ENCODE results near the gene BRD3OS. TPM values are rescaled to one million over a fixed set of nuclear protein-coding genes. Genes with fewer than 3 reads are reported as not detected.

BRD3OS gene
- total and polyA plus RNA-seq, 10 of the 15 experiments (the other 5 are each of a cell fraction or from before 2014, with no cell fraction given): 2.1 to 13.7 (median 10.7) TPM

DNA sequence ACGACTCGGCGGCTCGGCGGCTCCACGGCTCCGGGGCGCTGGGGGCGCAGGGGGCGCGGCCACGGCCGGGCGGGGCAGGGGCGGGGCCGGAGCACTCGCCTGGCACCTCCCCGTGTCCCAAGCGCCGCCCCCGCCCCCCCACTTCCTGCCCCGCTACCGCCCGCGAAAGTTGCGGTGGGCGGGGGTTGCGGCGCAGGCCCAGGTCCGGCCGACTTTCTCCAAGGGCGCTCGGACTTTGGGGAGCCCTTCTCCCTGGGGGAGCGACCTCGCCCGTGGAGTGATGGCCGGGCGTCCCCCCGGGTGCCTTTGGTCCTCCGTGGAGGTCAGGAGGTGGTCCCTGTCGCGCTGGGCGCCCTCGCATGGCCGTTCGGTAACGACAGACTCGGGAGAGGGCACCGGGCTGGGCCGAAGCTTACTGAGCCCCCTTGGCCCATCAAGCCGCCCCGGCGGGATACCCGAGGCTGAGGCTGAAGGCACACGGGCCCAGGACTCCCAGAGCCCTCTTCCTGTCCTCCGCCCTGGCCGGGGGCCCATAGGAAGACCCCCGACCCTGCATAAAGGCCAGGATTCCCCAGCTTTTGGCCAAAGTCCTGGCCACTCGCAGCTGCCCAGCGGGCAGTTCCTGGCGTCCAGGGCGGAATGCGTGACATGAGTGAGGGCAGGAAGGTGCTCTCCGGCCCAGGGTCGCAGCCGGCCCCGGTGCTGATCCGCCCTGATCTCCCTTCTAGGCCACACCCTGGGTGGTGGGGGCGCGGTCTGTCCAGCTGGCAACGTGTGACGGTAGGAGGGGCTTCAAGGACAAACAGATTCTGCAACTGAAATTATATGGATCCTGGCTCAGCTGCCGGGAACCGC, 32.3 kb upstream of the BRD3OS start (continued):
- TF ChIP-seq GATAD2B (conservative IDR thresholded peaks at IDR 0.05; ENCODE audit: low read depth) (peak; percentile 77; the same call in 1 of the 2 replicates), EP300 (IDR thresholded peaks at IDR 0.05; ENCODE audit: borderline replicate concordance in 1 of 2, control insufficient read depth in 1 of 2, low read depth in 2 of 2, low read length in 2 of 2) (no peak), MTA2 (IDR thresholded peaks at IDR 0.05; ENCODE audit: low read depth) (peak; percentile 29; the same call in 1 of the 2 replicates), CHD1 (IDR thresholded peaks at IDR 0.05; ENCODE audit: low read depth, low read length) (no peak), IKZF1 (conservative IDR thresholded peaks at IDR 0.05) (no peak), SIN3A (IDR thresholded peaks at IDR 0.05; ENCODE audit: low read depth, low read length) (peak; percentile 20; the same call in 1 of the 2 replicates), ZNF217 (IDR thresholded peaks at IDR 0.05) (no peak), CBFB (IDR thresholded peaks at IDR 0.05; ENCODE audit: low read depth) (0 out of 2 replicates have a peak, but pooled peaks have one; percentile 44), JUNB (IDR thresholded peaks at IDR 0.05) (no peak)
- TF ChIP-seq, protein P1, sequence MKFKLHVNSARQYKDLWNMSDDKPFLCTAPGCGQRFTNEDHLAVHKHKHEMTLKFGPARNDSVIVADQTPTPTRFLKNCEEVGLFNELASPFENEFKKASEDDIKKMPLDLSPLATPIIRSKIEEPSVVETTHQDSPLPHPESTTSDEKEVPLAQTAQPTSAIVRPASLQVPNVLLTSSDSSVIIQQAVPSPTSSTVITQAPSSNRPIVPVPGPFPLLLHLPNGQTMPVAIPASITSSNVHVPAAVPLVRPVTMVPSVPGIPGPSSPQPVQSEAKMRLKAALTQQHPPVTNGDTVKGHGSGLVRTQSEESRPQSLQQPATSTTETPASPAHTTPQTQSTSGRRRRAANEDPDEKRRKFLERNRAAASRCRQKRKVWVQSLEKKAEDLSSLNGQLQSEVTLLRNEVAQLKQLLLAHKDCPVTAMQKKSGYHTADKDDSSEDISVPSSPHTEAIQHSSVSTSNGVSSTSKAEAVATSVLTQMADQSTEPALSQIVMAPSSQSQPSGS (IDR thresholded peaks at IDR 0.05; ENCODE audit: low read length): no peak
- TF ChIP-seq, protein P2, sequence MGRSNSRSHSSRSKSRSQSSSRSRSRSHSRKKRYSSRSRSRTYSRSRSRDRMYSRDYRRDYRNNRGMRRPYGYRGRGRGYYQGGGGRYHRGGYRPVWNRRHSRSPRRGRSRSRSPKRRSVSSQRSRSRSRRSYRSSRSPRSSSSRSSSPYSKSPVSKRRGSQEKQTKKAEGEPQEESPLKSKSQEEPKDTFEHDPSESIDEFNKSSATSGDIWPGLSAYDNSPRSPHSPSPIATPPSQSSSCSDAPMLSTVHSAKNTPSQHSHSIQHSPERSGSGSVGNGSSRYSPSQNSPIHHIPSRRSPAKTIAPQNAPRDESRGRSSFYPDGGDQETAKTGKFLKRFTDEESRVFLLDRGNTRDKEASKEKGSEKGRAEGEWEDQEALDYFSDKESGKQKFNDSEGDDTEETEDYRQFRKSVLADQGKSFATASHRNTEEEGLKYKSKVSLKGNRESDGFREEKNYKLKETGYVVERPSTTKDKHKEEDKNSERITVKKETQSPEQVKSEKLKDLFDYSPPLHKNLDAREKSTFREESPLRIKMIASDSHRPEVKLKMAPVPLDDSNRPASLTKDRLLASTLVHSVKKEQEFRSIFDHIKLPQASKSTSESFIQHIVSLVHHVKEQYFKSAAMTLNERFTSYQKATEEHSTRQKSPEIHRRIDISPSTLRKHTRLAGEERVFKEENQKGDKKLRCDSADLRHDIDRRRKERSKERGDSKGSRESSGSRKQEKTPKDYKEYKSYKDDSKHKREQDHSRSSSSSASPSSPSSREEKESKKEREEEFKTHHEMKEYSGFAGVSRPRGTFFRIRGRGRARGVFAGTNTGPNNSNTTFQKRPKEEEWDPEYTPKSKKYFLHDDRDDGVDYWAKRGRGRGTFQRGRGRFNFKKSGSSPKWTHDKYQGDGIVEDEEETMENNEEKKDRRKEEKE (IDR thresholded peaks at IDR 0.05): no peak
- TF ChIP-seq, protein P3, sequence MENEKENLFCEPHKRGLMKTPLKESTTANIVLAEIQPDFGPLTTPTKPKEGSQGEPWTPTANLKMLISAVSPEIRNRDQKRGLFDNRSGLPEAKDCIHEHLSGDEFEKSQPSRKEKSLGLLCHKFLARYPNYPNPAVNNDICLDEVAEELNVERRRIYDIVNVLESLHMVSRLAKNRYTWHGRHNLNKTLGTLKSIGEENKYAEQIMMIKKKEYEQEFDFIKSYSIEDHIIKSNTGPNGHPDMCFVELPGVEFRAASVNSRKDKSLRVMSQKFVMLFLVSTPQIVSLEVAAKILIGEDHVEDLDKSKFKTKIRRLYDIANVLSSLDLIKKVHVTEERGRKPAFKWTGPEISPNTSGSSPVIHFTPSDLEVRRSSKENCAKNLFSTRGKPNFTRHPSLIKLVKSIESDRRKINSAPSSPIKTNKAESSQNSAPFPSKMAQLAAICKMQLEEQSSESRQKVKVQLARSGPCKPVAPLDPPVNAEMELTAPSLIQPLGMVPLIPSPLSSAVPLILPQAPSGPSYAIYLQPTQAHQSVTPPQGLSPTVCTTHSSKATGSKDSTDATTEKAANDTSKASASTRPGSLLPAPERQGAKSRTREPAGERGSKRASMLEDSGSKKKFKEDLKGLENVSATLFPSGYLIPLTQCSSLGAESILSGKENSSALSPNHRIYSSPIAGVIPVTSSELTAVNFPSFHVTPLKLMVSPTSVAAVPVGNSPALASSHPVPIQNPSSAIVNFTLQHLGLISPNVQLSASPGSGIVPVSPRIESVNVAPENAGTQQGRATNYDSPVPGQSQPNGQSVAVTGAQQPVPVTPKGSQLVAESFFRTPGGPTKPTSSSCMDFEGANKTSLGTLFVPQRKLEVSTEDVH (IDR thresholded peaks at IDR 0.05; ENCODE audit: low read depth, partially characterized antibody): no peak
- TF ChIP-seq, protein P4, sequence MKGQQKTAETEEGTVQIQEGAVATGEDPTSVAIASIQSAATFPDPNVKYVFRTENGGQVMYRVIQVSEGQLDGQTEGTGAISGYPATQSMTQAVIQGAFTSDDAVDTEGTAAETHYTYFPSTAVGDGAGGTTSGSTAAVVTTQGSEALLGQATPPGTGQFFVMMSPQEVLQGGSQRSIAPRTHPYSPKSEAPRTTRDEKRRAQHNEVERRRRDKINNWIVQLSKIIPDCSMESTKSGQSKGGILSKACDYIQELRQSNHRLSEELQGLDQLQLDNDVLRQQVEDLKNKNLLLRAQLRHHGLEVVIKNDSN (IDR thresholded peaks at IDR 0.05; ENCODE audit: borderline replicate concordance, extremely low read length, insufficient read depth, low read depth, low read length): no peak
- TF ChIP-seq, protein P5, sequence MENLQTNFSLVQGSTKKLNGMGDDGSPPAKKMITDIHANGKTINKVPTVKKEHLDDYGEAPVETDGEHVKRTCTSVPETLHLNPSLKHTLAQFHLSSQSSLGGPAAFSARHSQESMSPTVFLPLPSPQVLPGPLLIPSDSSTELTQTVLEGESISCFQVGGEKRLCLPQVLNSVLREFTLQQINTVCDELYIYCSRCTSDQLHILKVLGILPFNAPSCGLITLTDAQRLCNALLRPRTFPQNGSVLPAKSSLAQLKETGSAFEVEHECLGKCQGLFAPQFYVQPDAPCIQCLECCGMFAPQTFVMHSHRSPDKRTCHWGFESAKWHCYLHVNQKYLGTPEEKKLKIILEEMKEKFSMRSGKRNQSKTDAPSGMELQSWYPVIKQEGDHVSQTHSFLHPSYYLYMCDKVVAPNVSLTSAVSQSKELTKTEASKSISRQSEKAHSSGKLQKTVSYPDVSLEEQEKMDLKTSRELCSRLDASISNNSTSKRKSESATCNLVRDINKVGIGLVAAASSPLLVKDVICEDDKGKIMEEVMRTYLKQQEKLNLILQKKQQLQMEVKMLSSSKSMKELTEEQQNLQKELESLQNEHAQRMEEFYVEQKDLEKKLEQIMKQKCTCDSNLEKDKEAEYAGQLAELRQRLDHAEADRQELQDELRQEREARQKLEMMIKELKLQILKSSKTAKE (IDR thresholded peaks at IDR 0.05; ENCODE audit: low read depth, poor library complexity, severe bottlenecking): no peak
- TF ChIP-seq, protein P6, sequence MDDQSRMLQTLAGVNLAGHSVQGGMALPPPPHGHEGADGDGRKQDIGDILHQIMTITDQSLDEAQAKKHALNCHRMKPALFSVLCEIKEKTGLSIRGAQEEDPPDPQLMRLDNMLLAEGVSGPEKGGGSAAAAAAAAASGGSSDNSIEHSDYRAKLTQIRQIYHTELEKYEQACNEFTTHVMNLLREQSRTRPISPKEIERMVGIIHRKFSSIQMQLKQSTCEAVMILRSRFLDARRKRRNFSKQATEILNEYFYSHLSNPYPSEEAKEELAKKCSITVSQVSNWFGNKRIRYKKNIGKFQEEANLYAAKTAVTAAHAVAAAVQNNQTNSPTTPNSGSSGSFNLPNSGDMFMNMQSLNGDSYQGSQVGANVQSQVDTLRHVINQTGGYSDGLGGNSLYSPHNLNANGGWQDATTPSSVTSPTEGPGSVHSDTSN (IDR thresholded peaks at IDR 0.05; ENCODE audit: insufficient replicate concordance, low read depth, low read length): no peak

Measured in GM12878 (cell line).